HepG2 (cell line): Measurements from ENCODE around the gene GADD45B. TPM values are rescaled to one million over a fixed set of nuclear protein-coding genes. Genes with fewer than 3 reads are reported as not detected.

Source experiments
- ASH2L ChIP-seq: fragments of 300-600, 200-600 bp; sonication (generic); IDR thresholded peaks from 2 replicates; pipeline ENCODE4 v1.7.0; 2017; ENCODE audit warnings: low read depth, mild to moderate bottlenecking, moderate library complexity, mixed read lengths, low read length; ENCODE audit not compliant: insufficient read length
- RCOR2 ChIP-seq: IDR thresholded peaks from 2 replicates; pipeline ENCODE4 v1.6.1; 2016; ENCODE audit warnings: missing biosample characterization, missing genetic modification reagents
- SMARCC2 ChIP-seq: fragments of 450-650 bp; IDR thresholded peaks from 2 replicates; pipeline ENCODE4 v1.6.1; 2017; ENCODE audit warnings: antibody characterized with exemption, mild to moderate bottlenecking
- SRY ChIP-seq: sonication (generic); formaldehyde crosslinking; IDR thresholded peaks from 2 replicates; pipeline ENCODE4 v1.8.0; 2022; ENCODE audit warnings: mild to moderate bottlenecking, missing genetic modification reagents
- ZIK1 ChIP-seq: sonication (generic); formaldehyde crosslinking; IDR thresholded peaks from 2 replicates; pipeline ENCODE4 v1.5.0; 2020; ENCODE audit warnings: mild to moderate bottlenecking, low read depth, missing genetic modification reagents, borderline replicate concordance
- ZMYM2 ChIP-seq: sonication (generic); formaldehyde crosslinking; IDR thresholded peaks from 2 replicates; pipeline ENCODE4 v1.8.0; 2022; ENCODE audit warnings: mild to moderate bottlenecking, missing genetic modification reagents
- ZNF598 ChIP-seq: sonication (generic); formaldehyde crosslinking; IDR thresholded peaks from 2 replicates; pipeline ENCODE4 v1.5.1; 2020; ENCODE audit warnings: mild to moderate bottlenecking, missing genetic modification reagents, borderline replicate concordance
- ZNF720 ChIP-seq: sonication (generic); formaldehyde crosslinking; IDR thresholded peaks from 2 replicates; pipeline ENCODE4 v1.4.0; 2020; ENCODE audit warnings: missing genetic modification reagents
- ZNF780A ChIP-seq: sonication (generic); formaldehyde crosslinking; IDR thresholded peaks from 2 replicates; pipeline ENCODE4 v1.8.0; 2022; ENCODE audit warnings: mild to moderate bottlenecking, missing genetic modification reagents, moderate library complexity
- ZSCAN21 ChIP-seq: sonication (generic); formaldehyde crosslinking; IDR thresholded peaks from 2 replicates; pipeline ENCODE4 v1.8.0; 2022; ENCODE audit warnings: mild to moderate bottlenecking, missing genetic modification reagents, moderate library complexity, borderline replicate concordance
- polyA plus RNA-seq, 8 experiments: library from polyadenylated mRNA; depleted of rRNA in 3 of 8; stranded (reverse) in 7 of 8; unstranded in 1 of 8; fragments of >200 nt; fragmentation: Illumina TruSeq in 4 of 8; extraction: Trizol in 4 of 8; gene quantifications; 2 replicates each; pipeline versions ENCODE4 v1.2.1 to v1.2.3, GENCODE V29; 2011 to 2016; ENCODE audit warnings: low read depth in 4 of 8, missing spikeins in 1 of 8, mixed read lengths in 1 of 8; ENCODE audit not compliant: insufficient read depth in 1 of 8
- total RNA-seq, 5 experiments: library from RNA; depleted of rRNA; stranded (reverse); fragments of >200 nt; fragmentation: Illumina TruSeq; extraction: Trizol; gene quantifications; 2 replicates each; pipeline ENCODE4 v1.2.3, GENCODE V29; 2016; ENCODE audit warnings: low read depth in 1 of 5
- TF ChIP-seq, protein P1 (sequence below), 2 experiments: IDR thresholded peaks; 2 replicates each; pipeline ENCODE4 v1.6.1; 2011 to 2012; ENCODE audit warnings: low read length in 2 of 2, borderline replicate concordance in 1 of 2, low read depth in 1 of 2, mild to moderate bottlenecking in 1 of 2, moderate library complexity in 1 of 2
- TF ChIP-seq, protein P2 (sequence below): sonication (generic); formaldehyde crosslinking; conservative IDR thresholded peaks from 2 replicates; pipeline ENCODE4 v1.4.0; 2020; ENCODE audit warnings: mild to moderate bottlenecking, missing genetic modification reagents, moderate library complexity
- TF ChIP-seq, protein P3 (sequence below): sonication (generic); formaldehyde crosslinking; IDR thresholded peaks from 2 replicates; pipeline ENCODE4 v1.4.0; 2020; ENCODE audit warnings: missing genetic modification reagents
- TF ChIP-seq, protein P4 (sequence below): sonication (generic); formaldehyde crosslinking; IDR thresholded peaks from 2 replicates; pipeline ENCODE4 v1.4.0; 2020; ENCODE audit warnings: missing genetic modification reagents, mild to moderate bottlenecking, borderline replicate concordance

Gene GADD45B
- total and polyA plus RNA-seq, 2 of the 13 experiments (the other 11 are each of a cell fraction or from before 2014, with no cell fraction given): 4.6 to 34.1 TPM

DNA sequence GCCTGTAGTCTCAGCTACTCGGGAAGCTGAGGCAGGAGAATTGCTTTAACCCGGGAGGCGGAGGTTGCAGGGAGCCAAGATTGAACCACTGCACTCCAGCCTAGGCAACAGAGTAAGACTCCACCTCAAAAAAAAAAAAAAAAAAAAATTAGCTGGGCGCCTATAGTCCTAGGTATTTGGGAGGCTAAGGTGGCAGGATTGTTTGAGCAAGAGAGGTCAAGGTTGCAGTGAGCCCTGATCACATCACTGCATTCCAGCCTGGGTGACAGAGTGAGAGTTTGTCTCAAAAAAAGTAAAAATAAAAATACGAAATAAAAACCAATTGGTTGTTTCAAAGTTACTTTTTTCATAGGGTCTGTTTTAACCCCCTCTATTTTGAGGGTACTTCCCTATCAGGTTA lies 17.9 kb upstream of the GADD45B start (continued):
- TF ChIP-seq, protein P1, sequence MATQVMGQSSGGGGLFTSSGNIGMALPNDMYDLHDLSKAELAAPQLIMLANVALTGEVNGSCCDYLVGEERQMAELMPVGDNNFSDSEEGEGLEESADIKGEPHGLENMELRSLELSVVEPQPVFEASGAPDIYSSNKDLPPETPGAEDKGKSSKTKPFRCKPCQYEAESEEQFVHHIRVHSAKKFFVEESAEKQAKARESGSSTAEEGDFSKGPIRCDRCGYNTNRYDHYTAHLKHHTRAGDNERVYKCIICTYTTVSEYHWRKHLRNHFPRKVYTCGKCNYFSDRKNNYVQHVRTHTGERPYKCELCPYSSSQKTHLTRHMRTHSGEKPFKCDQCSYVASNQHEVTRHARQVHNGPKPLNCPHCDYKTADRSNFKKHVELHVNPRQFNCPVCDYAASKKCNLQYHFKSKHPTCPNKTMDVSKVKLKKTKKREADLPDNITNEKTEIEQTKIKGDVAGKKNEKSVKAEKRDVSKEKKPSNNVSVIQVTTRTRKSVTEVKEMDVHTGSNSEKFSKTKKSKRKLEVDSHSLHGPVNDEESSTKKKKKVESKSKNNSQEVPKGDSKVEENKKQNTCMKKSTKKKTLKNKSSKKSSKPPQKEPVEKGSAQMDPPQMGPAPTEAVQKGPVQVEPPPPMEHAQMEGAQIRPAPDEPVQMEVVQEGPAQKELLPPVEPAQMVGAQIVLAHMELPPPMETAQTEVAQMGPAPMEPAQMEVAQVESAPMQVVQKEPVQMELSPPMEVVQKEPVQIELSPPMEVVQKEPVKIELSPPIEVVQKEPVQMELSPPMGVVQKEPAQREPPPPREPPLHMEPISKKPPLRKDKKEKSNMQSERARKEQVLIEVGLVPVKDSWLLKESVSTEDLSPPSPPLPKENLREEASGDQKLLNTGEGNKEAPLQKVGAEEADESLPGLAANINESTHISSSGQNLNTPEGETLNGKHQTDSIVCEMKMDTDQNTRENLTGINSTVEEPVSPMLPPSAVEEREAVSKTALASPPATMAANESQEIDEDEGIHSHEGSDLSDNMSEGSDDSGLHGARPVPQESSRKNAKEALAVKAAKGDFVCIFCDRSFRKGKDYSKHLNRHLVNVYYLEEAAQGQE (IDR thresholded peaks at IDR 0.05; ENCODE audit: borderline replicate concordance in 1 of 2, low read depth in 1 of 2, low read length in 2 of 2): no peak
- no peak for TF ChIP-seq ZIK1 (CRISPR knock-in tag)
- TF ChIP-seq, protein P2, sequence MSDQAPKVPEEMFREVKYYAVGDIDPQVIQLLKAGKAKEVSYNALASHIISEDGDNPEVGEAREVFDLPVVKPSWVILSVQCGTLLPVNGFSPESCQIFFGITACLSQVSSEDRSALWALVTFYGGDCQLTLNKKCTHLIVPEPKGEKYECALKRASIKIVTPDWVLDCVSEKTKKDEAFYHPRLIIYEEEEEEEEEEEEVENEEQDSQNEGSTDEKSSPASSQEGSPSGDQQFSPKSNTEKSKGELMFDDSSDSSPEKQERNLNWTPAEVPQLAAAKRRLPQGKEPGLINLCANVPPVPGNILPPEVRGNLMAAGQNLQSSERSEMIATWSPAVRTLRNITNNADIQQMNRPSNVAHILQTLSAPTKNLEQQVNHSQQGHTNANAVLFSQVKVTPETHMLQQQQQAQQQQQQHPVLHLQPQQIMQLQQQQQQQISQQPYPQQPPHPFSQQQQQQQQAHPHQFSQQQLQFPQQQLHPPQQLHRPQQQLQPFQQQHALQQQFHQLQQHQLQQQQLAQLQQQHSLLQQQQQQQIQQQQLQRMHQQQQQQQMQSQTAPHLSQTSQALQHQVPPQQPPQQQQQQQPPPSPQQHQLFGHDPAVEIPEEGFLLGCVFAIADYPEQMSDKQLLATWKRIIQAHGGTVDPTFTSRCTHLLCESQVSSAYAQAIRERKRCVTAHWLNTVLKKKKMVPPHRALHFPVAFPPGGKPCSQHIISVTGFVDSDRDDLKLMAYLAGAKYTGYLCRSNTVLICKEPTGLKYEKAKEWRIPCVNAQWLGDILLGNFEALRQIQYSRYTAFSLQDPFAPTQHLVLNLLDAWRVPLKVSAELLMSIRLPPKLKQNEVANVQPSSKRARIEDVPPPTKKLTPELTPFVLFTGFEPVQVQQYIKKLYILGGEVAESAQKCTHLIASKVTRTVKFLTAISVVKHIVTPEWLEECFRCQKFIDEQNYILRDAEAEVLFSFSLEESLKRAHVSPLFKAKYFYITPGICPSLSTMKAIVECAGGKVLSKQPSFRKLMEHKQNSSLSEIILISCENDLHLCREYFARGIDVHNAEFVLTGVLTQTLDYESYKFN (CRISPR knock-in tag): peak; percentile 58; the same call in 1 of the 2 replicates
- no peak for TF ChIP-seq ASH2L
- no peak for TF ChIP-seq RCOR2 (CRISPR knock-in tag)
- no peak for TF ChIP-seq ZNF720 (CRISPR knock-in tag)
- TF ChIP-seq ZNF598 (CRISPR knock-in tag): no peak
- no peak for TF ChIP-seq SMARCC2
- TF ChIP-seq, protein P3, sequence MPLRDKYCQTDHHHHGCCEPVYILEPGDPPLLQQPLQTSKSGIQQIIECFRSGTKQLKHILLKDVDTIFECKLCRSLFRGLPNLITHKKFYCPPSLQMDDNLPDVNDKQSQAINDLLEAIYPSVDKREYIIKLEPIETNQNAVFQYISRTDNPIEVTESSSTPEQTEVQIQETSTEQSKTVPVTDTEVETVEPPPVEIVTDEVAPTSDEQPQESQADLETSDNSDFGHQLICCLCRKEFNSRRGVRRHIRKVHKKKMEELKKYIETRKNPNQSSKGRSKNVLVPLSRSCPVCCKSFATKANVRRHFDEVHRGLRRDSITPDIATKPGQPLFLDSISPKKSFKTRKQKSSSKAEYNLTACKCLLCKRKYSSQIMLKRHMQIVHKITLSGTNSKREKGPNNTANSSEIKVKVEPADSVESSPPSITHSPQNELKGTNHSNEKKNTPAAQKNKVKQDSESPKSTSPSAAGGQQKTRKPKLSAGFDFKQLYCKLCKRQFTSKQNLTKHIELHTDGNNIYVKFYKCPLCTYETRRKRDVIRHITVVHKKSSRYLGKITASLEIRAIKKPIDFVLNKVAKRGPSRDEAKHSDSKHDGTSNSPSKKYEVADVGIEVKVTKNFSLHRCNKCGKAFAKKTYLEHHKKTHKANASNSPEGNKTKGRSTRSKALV (CRISPR knock-in tag): no peak
- no peak for TF ChIP-seq SRY (CRISPR knock-in tag)
- no peak for TF ChIP-seq ZSCAN21 (CRISPR knock-in tag)
- TF ChIP-seq, protein P4, sequence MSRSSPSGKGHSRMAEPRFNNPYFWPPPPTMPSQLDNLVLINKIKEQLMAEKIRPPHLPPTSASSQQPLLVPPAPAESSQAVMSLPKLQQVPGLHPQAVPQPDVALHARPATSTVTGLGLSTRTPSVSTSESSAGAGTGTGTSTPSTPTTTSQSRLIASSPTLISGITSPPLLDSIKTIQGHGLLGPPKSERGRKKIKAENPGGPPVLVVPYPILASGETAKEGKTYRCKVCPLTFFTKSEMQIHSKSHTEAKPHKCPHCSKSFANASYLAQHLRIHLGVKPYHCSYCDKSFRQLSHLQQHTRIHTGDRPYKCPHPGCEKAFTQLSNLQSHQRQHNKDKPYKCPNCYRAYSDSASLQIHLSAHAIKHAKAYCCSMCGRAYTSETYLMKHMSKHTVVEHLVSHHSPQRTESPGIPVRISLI: peak; percentile 92
- TF ChIP-seq ZMYM2: no peak
- TF ChIP-seq ZNF780A (CRISPR knock-in tag): no peak
